Activated CD4-positive, alpha-beta T cell treated with anti-CD3 and anti-CD28 coated beads, Interleukin-2, amount 10 ng/mL, durations not matched to agents 7 days and 5 days (primary cell): ENCODE results near the gene PLCB3. TPM values are rescaled to one million over a fixed set of nuclear protein-coding genes. Genes with fewer than 3 reads are reported as not detected.

Source experiments
- CTCF ChIA-PET: fragments of 350-600 bp; sonication (Branson Sonifier 250); formaldehyde crosslinking; loops from one replicate; lab custom pipeline; 2021; ENCODE audit warnings: antibody characterized with exemption; lab: Charles Lee
- POLR2A ChIA-PET: fragments of 350-600 bp; sonication (Branson Sonifier 250); formaldehyde crosslinking; loops from one replicate; lab custom pipeline; 2021; ENCODE audit warnings: antibody characterized with exemption; lab: Charles Lee
- DNase-seq: peaks from one replicate; pipeline ENCODE4 v3.0.0-alpha.2; 2020
- H3K27ac Mint-ChIP-seq: one replicate; pipeline ENCODE4 v1.8.0; 2021; ENCODE audit warnings: mild to moderate bottlenecking, moderate library complexity, mixed read lengths
- H3K27me3 Mint-ChIP-seq: one replicate; pipeline ENCODE4 v1.8.0; 2021; ENCODE audit warnings: mixed read lengths
- H3K36me3 Mint-ChIP-seq: one replicate; pipeline ENCODE4 v1.8.0; 2021; ENCODE audit warnings: low read depth, mixed read lengths
- H3K4me1 Mint-ChIP-seq: one replicate; pipeline ENCODE4 v1.8.0; 2021; ENCODE audit warnings: mixed read lengths
- H3K4me3 Mint-ChIP-seq: one replicate; pipeline ENCODE4 v1.8.0; 2021; ENCODE audit warnings: mild to moderate bottlenecking, moderate library complexity, mixed read lengths
- H3K9me3 Mint-ChIP-seq: one replicate; pipeline ENCODE4 v1.8.0; 2021; ENCODE audit warnings: mixed read lengths
- total RNA-seq, 2 experiments: library from RNA; stranded (reverse); gene quantifications; one replicate each; pipeline ENCODE4 v1.2.3, GENCODE V29; 2021

PLCB3 gene
- total RNA-seq, 2 experiments from 2014 or later, result 11.6 to 12.4 TPM

- Mint-ChIP-seq H3K27me3 (no peaks in the 10 kb centered on the region), H3K27ac (peak overlapping the region; percentile 69), H3K9me3 (no peaks in the 10 kb centered on the region), H3K36me3 (peaks cover 58% of the 10 kb centered on the region), H3K4me1 (peaks cover 53% of the 10 kb centered on the region), H3K4me3 (peak overlapping the region; percentile 58)
- no peak for DNase-seq
- ChIA-PET CTCF (interaction anchor here (1.2 to 10.1 kb wide), 5 partner anchors 9 to 42 kb away, joined by 3 to 141 read pairs (median 12); partner anchors contain the start of genes DNAJC4, NUDT22, PLCB3 and STIP1), POLR2A (no interaction called here)
Observed at GRCh38 chr11:64208796-64209562, 42.4 kb upstream of the PLCB3 start.

GRCh38 chr11:64209563-64209843 is 41.8 kb upstream of the PLCB3 start:
- CTCF ChIA-PET, result interaction anchor here (1.2 to 10.1 kb wide), 3 partner anchors 9 to 17 kb away, joined by 3 to 141 read pairs (median 94); partner anchors contain the start of genes DNAJC4, NUDT22, STIP1 and TRPT1
- H3K4me1 Mint-ChIP-seq, result peaks cover 47% of the 10 kb centered on the region
- DNase-seq, result no peak
- POLR2A ChIA-PET, result no interaction called here
- peak overlapping the region; percentile 69 for H3K27ac Mint-ChIP-seq
- H3K9me3 Mint-ChIP-seq, result no peaks in the 10 kb centered on the region
- H3K36me3 Mint-ChIP-seq, result peaks cover 54% of the 10 kb centered on the region
- H3K27me3 Mint-ChIP-seq, result no peaks in the 10 kb centered on the region
- H3K4me3 Mint-ChIP-seq, result no peak overlapping the region

GRCh38 chr11:64210301-64211020 is 40.9 kb upstream of the PLCB3 start:
- Mint-ChIP-seq H3K9me3 (no peaks in the 10 kb centered on the region), H3K36me3 (peaks cover 60% of the 10 kb centered on the region), H3K4me1 (peaks cover 47% of the 10 kb centered on the region), H3K27ac (no peak overlapping the region), H3K4me3 (no peak overlapping the region), H3K27me3 (no peaks in the 10 kb centered on the region)
- DNase-seq, result no peak
- CTCF ChIA-PET, result interaction anchor here (0.5 to 10.1 kb wide), 6 partner anchors 9 to 90 kb away, joined by 3 to 94 read pairs (median 4); partner anchors contain the start of genes DNAJC4, NUDT22 and TRPT1
- POLR2A ChIA-PET, result no interaction called here

- Mint-ChIP-seq H3K4me3 (no peak overlapping the region), H3K9me3 (no peaks in the 10 kb centered on the region), H3K4me1 (peaks cover 38% of the 10 kb centered on the region), H3K27me3 (no peaks in the 10 kb centered on the region), H3K36me3 (peaks cover 55% of the 10 kb centered on the region), H3K27ac (peak overlapping the region; percentile 54)
- POLR2A ChIA-PET, result no interaction called here
- CTCF ChIA-PET, result interaction anchor here (0.5 to 10.1 kb wide), 6 partner anchors 8 to 89 kb away, joined by 3 to 94 read pairs (median 4); partner anchors contain the start of genes DNAJC4, NUDT22 and TRPT1
- no peak for DNase-seq
Observed at GRCh38 chr11:64211181-64211872, 40.0 kb upstream of the PLCB3 start.

DNA sequence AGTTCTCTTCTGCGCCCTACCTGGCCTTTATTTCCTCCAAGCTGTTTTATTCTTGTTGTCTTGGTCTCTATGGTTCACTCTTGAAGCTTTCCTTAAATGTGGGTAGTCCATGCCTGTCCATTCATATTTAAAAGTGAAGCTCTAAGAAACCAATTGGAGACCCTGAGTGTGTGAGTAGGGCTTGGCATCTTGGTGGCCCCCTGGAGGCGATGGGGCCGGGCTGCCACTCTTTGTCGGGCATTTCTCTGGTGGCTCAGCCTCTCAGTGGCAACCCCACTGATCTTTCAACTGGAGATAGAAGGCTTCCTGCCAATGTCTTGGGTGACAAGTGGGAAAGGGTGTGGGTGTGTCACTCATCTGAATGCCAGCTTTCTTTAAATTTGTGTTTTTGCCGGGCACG is 34.5 kb upstream of the PLCB3 start:
- DNase-seq, result no peak
- H3K9me3 Mint-ChIP-seq, result no peaks in the 10 kb centered on the region
- CTCF ChIA-PET, result interaction anchor here (0.9 to 2.8 kb wide), 7 partner anchors 9 to 39 kb away, joined by 3 to 10 read pairs (median 7); partner anchors contain the start of genes NUDT22 and TRPT1
- no peak overlapping the region for H3K4me3 Mint-ChIP-seq
- H3K27ac Mint-ChIP-seq, result no peak overlapping the region
- H3K36me3 Mint-ChIP-seq, result peaks cover 35% of the 10 kb centered on the region
- peaks cover 16% of the 10 kb centered on the region for H3K4me1 Mint-ChIP-seq
- H3K27me3 Mint-ChIP-seq, result no peaks in the 10 kb centered on the region
- POLR2A ChIA-PET, result interaction anchor here (0.6 kb wide), 2 partner anchors 20 to 88 kb away, joined by 3 to 4 read pairs; partner anchors contain the start of gene ESRRA

DNA sequence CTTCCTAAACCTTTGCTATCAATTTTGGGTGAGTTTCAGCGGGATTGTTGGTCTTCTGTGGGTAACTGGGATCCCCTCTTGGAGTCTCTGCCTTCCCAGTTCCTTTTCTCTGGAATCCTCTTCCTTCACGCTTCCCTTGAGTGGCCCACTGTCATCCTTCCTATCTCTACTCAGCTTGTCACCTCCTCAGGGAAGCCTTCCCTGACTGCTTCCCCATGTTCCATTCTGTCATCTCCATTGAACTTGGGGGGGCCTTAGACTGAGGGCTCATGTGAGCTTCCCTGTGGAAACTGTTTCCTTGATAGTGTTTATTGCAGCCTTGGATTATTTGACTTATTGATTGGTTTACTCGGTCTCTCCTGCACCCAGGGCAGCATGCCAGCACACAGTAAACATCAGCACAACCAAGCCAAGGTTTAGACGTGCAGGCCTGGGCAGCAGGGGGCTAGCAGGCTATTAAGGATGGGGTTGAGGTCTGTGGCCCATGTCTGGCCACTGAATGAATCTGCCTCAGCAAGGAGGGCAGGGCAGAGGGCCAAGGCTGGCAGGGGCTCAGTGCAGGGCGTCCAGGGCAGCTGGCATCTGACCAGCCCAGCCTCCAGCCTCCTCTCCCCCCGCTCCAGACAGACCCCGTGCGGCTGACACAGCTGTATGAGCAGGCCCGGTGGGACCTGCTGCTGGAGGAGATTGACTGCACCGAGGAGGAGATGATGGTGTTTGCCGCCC is 32.5 kb upstream of the PLCB3 start:
- Mint-ChIP-seq H3K9me3 (no peaks in the 10 kb centered on the region), H3K4me1 (peaks cover 9% of the 10 kb centered on the region), H3K4me3 (no peak overlapping the region), H3K27me3 (no peaks in the 10 kb centered on the region), H3K27ac (peak overlapping the region; percentile 64), H3K36me3 (peaks cover 26% of the 10 kb centered on the region)
- no peak for DNase-seq
- ChIA-PET POLR2A (no interaction called here), CTCF (interaction anchor here (0.9 to 2.8 kb wide), 9 partner anchors 8 to 86 kb away, joined by 3 to 10 read pairs (median 3); partner anchors contain the start of genes DNAJC4 and ESRRA)

GRCh38 chr11:64219354-64219684 is 32.0 kb upstream of the PLCB3 start:
- Mint-ChIP-seq H3K4me3 (no peak overlapping the region), H3K4me1 (peaks cover 10% of the 10 kb centered on the region), H3K9me3 (no peaks in the 10 kb centered on the region), H3K27me3 (no peaks in the 10 kb centered on the region), H3K27ac (peak overlapping the region; percentile 64), H3K36me3 (peaks cover 25% of the 10 kb centered on the region)
- POLR2A ChIA-PET, result no interaction called here
- DNase-seq, result no peak
- CTCF ChIA-PET, result interaction anchor here (0.9 to 2.8 kb wide), 7 partner anchors 9 to 41 kb away, joined by 3 to 10 read pairs (median 3); partner anchors contain the start of gene DNAJC4

GRCh38 chr11:64219755-64220154 is 31.6 kb upstream of the PLCB3 start:
- ChIA-PET POLR2A (no interaction called here), CTCF (interaction anchor here (0.9 to 1.6 kb wide), 6 partner anchors 9 to 85 kb away, joined by 3 to 5 read pairs (median 3); partner anchors contain the start of gene DNAJC4)
- no peaks in the 10 kb centered on the region for H3K27me3 Mint-ChIP-seq
- H3K9me3 Mint-ChIP-seq, result no peaks in the 10 kb centered on the region
- H3K4me3 Mint-ChIP-seq, result no peak overlapping the region
- peaks cover 11% of the 10 kb centered on the region for H3K4me1 Mint-ChIP-seq
- no peak for DNase-seq
- H3K27ac Mint-ChIP-seq, result no peak overlapping the region
- peaks cover 21% of the 10 kb centered on the region for H3K36me3 Mint-ChIP-seq

DNA sequence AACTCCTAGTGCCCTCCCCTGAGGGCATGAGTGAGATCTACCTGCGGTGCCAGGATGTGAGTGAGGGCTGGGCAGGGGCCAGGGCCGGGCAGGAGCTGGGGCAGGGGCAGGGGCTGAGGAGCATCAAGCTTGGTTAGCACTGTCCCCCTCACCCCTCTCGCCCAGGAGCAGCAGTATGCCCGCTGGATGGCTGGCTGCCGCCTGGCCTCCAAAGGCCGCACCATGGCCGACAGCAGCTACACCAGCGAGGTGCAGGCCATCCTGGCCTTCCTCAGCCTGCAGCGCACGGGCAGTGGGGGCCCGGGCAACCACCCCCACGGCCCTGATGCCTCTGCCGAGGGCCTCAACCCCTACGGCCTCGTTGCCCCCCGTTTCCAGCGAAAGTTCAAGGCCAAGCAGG is 31.1 kb upstream of the PLCB3 start:
- no peaks in the 10 kb centered on the region for H3K9me3 Mint-ChIP-seq
- no peaks in the 10 kb centered on the region for H3K27me3 Mint-ChIP-seq
- peaks cover 16% of the 10 kb centered on the region for H3K36me3 Mint-ChIP-seq
- ChIA-PET CTCF (interaction anchor here (1.1 to 1.4 kb wide), 2 partner anchors 13 to 84 kb away, joined by 3 to 5 read pairs; no protein-coding TSS in a partner anchor), POLR2A (no interaction called here)
- H3K4me3 Mint-ChIP-seq, result no peak overlapping the region
- H3K27ac Mint-ChIP-seq, result no peak overlapping the region
- DNase-seq, result no peak
- H3K4me1 Mint-ChIP-seq, result peaks cover 12% of the 10 kb centered on the region

DNA sequence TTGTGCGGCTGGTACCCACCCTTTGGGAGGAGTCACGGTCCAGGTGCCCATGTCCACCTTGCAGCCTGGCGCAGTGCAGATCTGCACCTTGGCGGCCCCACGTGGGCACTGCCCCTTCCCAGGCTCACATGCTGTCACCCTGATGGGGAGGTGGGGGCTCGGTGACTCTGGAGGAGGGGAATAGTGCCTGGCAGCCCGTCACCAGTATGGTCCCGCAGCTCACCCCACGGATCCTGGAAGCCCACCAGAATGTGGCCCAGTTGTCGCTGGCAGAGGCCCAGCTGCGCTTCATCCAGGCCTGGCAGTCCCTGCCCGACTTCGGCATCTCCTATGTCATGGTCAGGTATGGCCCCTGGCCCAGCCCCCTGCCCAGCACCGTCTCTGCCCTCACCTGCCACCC is 30.5 kb upstream of the PLCB3 start:
- Mint-ChIP-seq H3K36me3 (peaks cover 15% of the 10 kb centered on the region), H3K9me3 (no peaks in the 10 kb centered on the region), H3K27ac (no peak overlapping the region), H3K27me3 (no peaks in the 10 kb centered on the region), H3K4me3 (no peak overlapping the region), H3K4me1 (peaks cover 14% of the 10 kb centered on the region)
- no peak for DNase-seq
- ChIA-PET POLR2A (no interaction called here), CTCF (interaction anchor here (0.6 to 1.1 kb wide), 2 partner anchors 12 to 84 kb away, joined by 3 read pairs; no protein-coding TSS in a partner anchor)

GRCh38 chr11:64222651-64223000 is 28.7 kb upstream of the PLCB3 start:
- DNase-seq, result no peak
- peaks cover 11% of the 10 kb centered on the region for H3K36me3 Mint-ChIP-seq
- POLR2A ChIA-PET, result interaction anchor here (0.6 kb wide), 1 partner anchor 31 kb away, joined by 3 read pairs; no protein-coding TSS in a partner anchor
- peaks cover 20% of the 10 kb centered on the region for H3K4me1 Mint-ChIP-seq
- H3K4me3 Mint-ChIP-seq, result no peak overlapping the region
- CTCF ChIA-PET, result interaction anchor here (1.1 to 9.2 kb wide), 3 partner anchors 10 to 108 kb away, joined by 5 to 94 read pairs (median 7); partner anchors contain the start of gene FERMT3
- H3K27ac Mint-ChIP-seq, result no peak overlapping the region
- H3K27me3 Mint-ChIP-seq, result no peaks in the 10 kb centered on the region
- H3K9me3 Mint-ChIP-seq, result no peaks in the 10 kb centered on the region
